MM.1S (cell line): Measurements from ENCODE around the gene GPATCH4.
"Not testable (repeated sequence)": the region's sequence is repeated elsewhere in the genome, so short reads cannot be mapped to it uniquely, and the experiment has no call there.

Experiments used
- DNase-seq: peaks from one replicate; pipeline ENCODE4 v3.0.0-alpha.2; 2015
- H2AFZ ChIP-seq: fragments of 300-600 bp; sonication (generic); 2 replicates; pipeline ENCODE4 v1.6.0; 2016; ENCODE audit warnings: antibody characterized with exemption, low read length
- H3F3A ChIP-seq: fragments of 300-600 bp; sonication (generic); 2 replicates; pipeline ENCODE4 v1.6.1; 2016; ENCODE audit warnings: mild to moderate bottlenecking, antibody characterized with exemption, low read length, moderate library complexity, mixed read lengths; ENCODE audit not compliant: insufficient read depth
- H3K27ac ChIP-seq: fragments of 300-600 bp; sonication (generic); 2 replicates; pipeline ENCODE4 v1.5.1; 2016; ENCODE audit warnings: mild to moderate bottlenecking, low read length
- H3K27me3 ChIP-seq: fragments of 300-600 bp; sonication (generic); replicated peaks from 2 replicates; pipeline ENCODE4 v1.6.0; 2016; ENCODE audit warnings: low read length; ENCODE audit not compliant: insufficient read depth
- H3K36me3 ChIP-seq: fragments of 300-600 bp; sonication (generic); replicated peaks from 2 replicates; pipeline ENCODE4 v1.6.1; 2016; ENCODE audit warnings: mild to moderate bottlenecking, low read length, mixed read lengths; ENCODE audit not compliant: insufficient read depth
- H3K4me1 ChIP-seq: fragments of 300-600 bp; sonication (generic); 2 replicates; pipeline ENCODE4 v1.6.1; 2016; ENCODE audit warnings: low read length, mixed read lengths
- H3K4me2 ChIP-seq: fragments of 300-600 bp; sonication (generic); 2 replicates; pipeline ENCODE4 v1.6.0; 2016; ENCODE audit warnings: low read depth, low read length
- H3K4me3 ChIP-seq: fragments of 300-600 bp; sonication (generic); 2 replicates; pipeline ENCODE4 v1.5.1; 2016; ENCODE audit warnings: low read length, mixed read lengths
- H3K79me2 ChIP-seq: fragments of 300-600 bp; sonication (generic); 2 replicates; pipeline ENCODE4 v1.6.1; 2016; ENCODE audit warnings: mixed run types, low read length, mixed read lengths
- H3K9ac ChIP-seq: fragments of 300-600 bp; sonication (generic); 2 replicates; pipeline ENCODE4 v1.6.1; 2016; ENCODE audit warnings: low read length, mixed read lengths
- H3K9me2 ChIP-seq: fragments of 300-600 bp; sonication (generic); replicated peaks from 2 replicates; pipeline ENCODE4 v1.6.1; 2016; ENCODE audit warnings: mild to moderate bottlenecking, low read length, mixed read lengths; ENCODE audit not compliant: insufficient read depth
- H3K9me3 ChIP-seq: fragments of 300-600 bp; sonication (generic); replicated peaks from 2 replicates; pipeline ENCODE4 v1.6.1; 2016; ENCODE audit warnings: mild to moderate bottlenecking, low read length, mixed read lengths; ENCODE audit not compliant: insufficient read depth
- H4K20me1 ChIP-seq: fragments of 300-600 bp; sonication (generic); 2 replicates; pipeline ENCODE4 v1.6.1; 2016; ENCODE audit warnings: mild to moderate bottlenecking, low read length, moderate library complexity, mixed read lengths; ENCODE audit not compliant: insufficient read depth
- CTCF ChIP-seq: fragments of 300-600 bp; sonication (generic); IDR thresholded peaks from 2 replicates; pipeline ENCODE4 v1.5.1; 2016; ENCODE audit warnings: antibody characterized with exemption, low read length, mixed read lengths
- EZH2 ChIP-seq: fragments of 300-600 bp; sonication (generic); optimal IDR thresholded peaks from 2 replicates; pipeline ENCODE3; 2017; ENCODE audit warnings: low read depth, mild to moderate bottlenecking, antibody characterized with exemption, low read length, mixed read lengths
- EZH2phosphoT487 ChIP-seq: fragments of 300-600 bp; sonication (generic); IDR thresholded peaks from 2 replicates; pipeline ENCODE4 v1.6.1; 2018; ENCODE audit warnings: antibody characterized with exemption, low read length

GPATCH4 gene

GRCh38 chr1:156591181-156591431, 10.2 kb downstream of the GPATCH4 start:
- Histone ChIP-seq H3K4me1 (peaks cover 20% of the 10 kb centered on the region), H3K9ac (peak overlapping the region; percentile 86; the same call in 1 of the 2 replicates), H3K36me3 (peaks cover 3% of the 10 kb centered on the region; the same call in 1 of the 2 replicates), H3K27me3 (no peaks in the 10 kb centered on the region), H3K27ac (peak overlapping the region; percentile 37; the same call in 1 of the 2 replicates), H3K4me3 (peak overlapping the region; percentile 94), H3K9me2 (no peaks in the 10 kb centered on the region), H3K4me2 (peak overlapping the region; percentile 91), H3K79me2 (peaks cover 22% of the 10 kb centered on the region), H2AFZ (peak overlapping the region; percentile 85), H3K9me3 (no peaks in the 10 kb centered on the region), H4K20me1 (no peaks in the 10 kb centered on the region), H3F3A (peaks cover 35% of the 10 kb centered on the region)
- DNase-seq, result peak; percentile 55
- TF ChIP-seq EZH2phosphoT487, result no peak
- no peak for TF ChIP-seq CTCF
- TF ChIP-seq EZH2, result no peak

GRCh38 chr1:156590326-156591180, 10.7 kb downstream of the GPATCH4 start:
- Histone ChIP-seq H3K9ac (peak overlapping the region; percentile 86; the same call in 1 of the 2 replicates), H4K20me1 (no peaks in the 10 kb centered on the region), H3K9me3 (no peaks in the 10 kb centered on the region), H3K27me3 (no peaks in the 10 kb centered on the region), H3K27ac (peak overlapping the region; percentile 37; the same call in 1 of the 2 replicates), H3K4me1 (peaks cover 20% of the 10 kb centered on the region), H2AFZ (peak overlapping the region; percentile 85), H3K79me2 (peaks cover 22% of the 10 kb centered on the region), H3F3A (peaks cover 33% of the 10 kb centered on the region), H3K36me3 (peaks cover 3% of the 10 kb centered on the region; the same call in 1 of the 2 replicates), H3K4me3 (peak overlapping the region; percentile 94), H3K9me2 (no peaks in the 10 kb centered on the region), H3K4me2 (peak overlapping the region; percentile 91)
- no peak for DNase-seq
- no peak for TF ChIP-seq CTCF
- no peak for TF ChIP-seq EZH2
- no peak for TF ChIP-seq EZH2phosphoT487

- Histone ChIP-seq H3K27me3 (no peaks in the 10 kb centered on the region), H3K9me3 (no peaks in the 10 kb centered on the region)
- TF ChIP-seq EZH2phosphoT487 (no peak), EZH2 (no peak)
These were observed 11.7 kb downstream of the GPATCH4 start for GRCh38 chr1:156589546-156589945.

GRCh38 chr1:156587927-156588326, 13.4 kb downstream of the GPATCH4 start:
- not testable (repeated sequence) for H3K4me2 ChIP-seq, H3K36me3 ChIP-seq, H4K20me1 ChIP-seq, H3K27me3 ChIP-seq, H3K9me3 ChIP-seq, H3K9ac ChIP-seq, H3K27ac ChIP-seq, H3K4me3 ChIP-seq, H3K9me2 ChIP-seq, H2AFZ ChIP-seq, DNase-seq
- Histone ChIP-seq H3K4me1 (peaks cover 18% of the 10 kb centered on the region), H3K79me2 (peaks cover 12% of the 10 kb centered on the region), H3F3A (peaks cover 19% of the 10 kb centered on the region)

More at GRCh38 chr1:156589546-156589945, 11.7 kb downstream of the GPATCH4 start:
- H3K9ac ChIP-seq, result no peak overlapping the region
- peaks cover 25% of the 10 kb centered on the region for H3F3A ChIP-seq
- H4K20me1 ChIP-seq, result no peaks in the 10 kb centered on the region
- no peak for DNase-seq
- H2AFZ ChIP-seq, result no peak overlapping the region
- no peak overlapping the region for H3K4me3 ChIP-seq
- H3K27ac ChIP-seq, result no peak overlapping the region
- H3K4me1 ChIP-seq, result peaks cover 20% of the 10 kb centered on the region
- no peak overlapping the region for H3K4me2 ChIP-seq
- H3K9me2 ChIP-seq, result no peaks in the 10 kb centered on the region
- H3K79me2 ChIP-seq, result peaks cover 22% of the 10 kb centered on the region
- no peaks in the 10 kb centered on the region for H3K36me3 ChIP-seq
